ENCODE results near the gene STYXL2. TPM values are rescaled to one million over a fixed set of nuclear protein-coding genes. Genes with fewer than 3 reads are reported as not detected.

STYXL2 gene
- total RNA-seq, 1 donor from 2014 or later: 0.27 TPM

GRCh38 chr1:167122568-167122967, 28.7 kb downstream of the STYXL2 start:
- DNase-seq: no peak
- peaks cover 4% of the 10 kb centered on the region for H3K4me1 Mint-ChIP-seq (ENCODE audit: low read depth, unreplicated experiment)
- no peak overlapping the region for H3K4me3 Mint-ChIP-seq (ENCODE audit: unreplicated experiment)
- H3K27me3 Mint-ChIP-seq (ENCODE audit: unreplicated experiment): peaks cover 19% of the 10 kb centered on the region
- H3K36me3 Mint-ChIP-seq (ENCODE audit: unreplicated experiment): peaks cover 12% of the 10 kb centered on the region
- peaks cover 9% of the 10 kb centered on the region for H3K9me3 Mint-ChIP-seq (ENCODE audit: unreplicated experiment)
- H3K27ac Mint-ChIP-seq (ENCODE audit: unreplicated experiment): no peak overlapping the region
- TF ChIP-seq CTCF (IDR thresholded peaks at IDR 0.05; ENCODE audit: partially characterized antibody, unreplicated experiment): no peak

GRCh38 chr1:167126317-167126716, 32.4 kb downstream of the STYXL2 start:
- peak overlapping the region; percentile 12 for H3K4me3 Mint-ChIP-seq (ENCODE audit: unreplicated experiment)
- H3K27me3 Mint-ChIP-seq (ENCODE audit: unreplicated experiment): peaks cover 13% of the 10 kb centered on the region

GRCh38 chr1:167126811-167127210, 32.9 kb downstream of the STYXL2 start:
- Mint-ChIP-seq H3K27me3 (ENCODE audit: unreplicated experiment) (peaks cover 12% of the 10 kb centered on the region), H3K36me3 (ENCODE audit: unreplicated experiment) (peaks cover 21% of the 10 kb centered on the region)
- TF ChIP-seq CTCF (IDR thresholded peaks at IDR 0.05; ENCODE audit: partially characterized antibody, unreplicated experiment): no peak

More at GRCh38 chr1:167126317-167126716, 32.4 kb downstream of the STYXL2 start:
- H3K27ac Mint-ChIP-seq (ENCODE audit: unreplicated experiment): no peak overlapping the region
- peaks cover 21% of the 10 kb centered on the region for H3K36me3 Mint-ChIP-seq (ENCODE audit: unreplicated experiment)
- TF ChIP-seq CTCF (IDR thresholded peaks at IDR 0.05; ENCODE audit: partially characterized antibody, unreplicated experiment): no peak
- DNase-seq: no peak
- peaks cover 6% of the 10 kb centered on the region for H3K9me3 Mint-ChIP-seq (ENCODE audit: unreplicated experiment)
- H3K4me1 Mint-ChIP-seq (ENCODE audit: low read depth, unreplicated experiment): no peaks in the 10 kb centered on the region

GRCh38 chr1:167127236-167127635, 33.4 kb downstream of the STYXL2 start:
- no peak overlapping the region for H3K4me3 Mint-ChIP-seq (ENCODE audit: unreplicated experiment)
- no peak for DNase-seq
- H3K4me1 Mint-ChIP-seq (ENCODE audit: low read depth, unreplicated experiment): no peaks in the 10 kb centered on the region
- no peak for TF ChIP-seq CTCF (IDR thresholded peaks at IDR 0.05; ENCODE audit: partially characterized antibody, unreplicated experiment)
- peaks cover 6% of the 10 kb centered on the region for H3K9me3 Mint-ChIP-seq (ENCODE audit: unreplicated experiment)
- H3K36me3 Mint-ChIP-seq (ENCODE audit: unreplicated experiment): peaks cover 21% of the 10 kb centered on the region
- no peak overlapping the region for H3K27ac Mint-ChIP-seq (ENCODE audit: unreplicated experiment)
- H3K27me3 Mint-ChIP-seq (ENCODE audit: unreplicated experiment): peaks cover 11% of the 10 kb centered on the region

More at GRCh38 chr1:167126811-167127210, 32.9 kb downstream of the STYXL2 start:
- Mint-ChIP-seq H3K4me3 (ENCODE audit: unreplicated experiment) (no peak overlapping the region), H3K9me3 (ENCODE audit: unreplicated experiment) (peaks cover 6% of the 10 kb centered on the region), H3K27ac (ENCODE audit: unreplicated experiment) (no peak overlapping the region), H3K4me1 (ENCODE audit: low read depth, unreplicated experiment) (no peaks in the 10 kb centered on the region)
- DNase-seq: no peak

GRCh38 chr1:167127661-167128060, 33.8 kb downstream of the STYXL2 start:
- no peak for DNase-seq
- H3K36me3 Mint-ChIP-seq (ENCODE audit: unreplicated experiment): peaks cover 21% of the 10 kb centered on the region
- peaks cover 6% of the 10 kb centered on the region for H3K9me3 Mint-ChIP-seq (ENCODE audit: unreplicated experiment)
- H3K27me3 Mint-ChIP-seq (ENCODE audit: unreplicated experiment): peaks cover 11% of the 10 kb centered on the region
- no peak overlapping the region for H3K4me3 Mint-ChIP-seq (ENCODE audit: unreplicated experiment)
- no peak for TF ChIP-seq CTCF (IDR thresholded peaks at IDR 0.05; ENCODE audit: partially characterized antibody, unreplicated experiment)
- H3K4me1 Mint-ChIP-seq (ENCODE audit: low read depth, unreplicated experiment): no peaks in the 10 kb centered on the region
- no peak overlapping the region for H3K27ac Mint-ChIP-seq (ENCODE audit: unreplicated experiment)
